Right kidney (tissue), 1 donor: Measurements from ENCODE around the gene TNNI2.

Experiments used
- DNase-seq: peaks from one replicate; pipeline ENCODE4 v3.0.0-alpha.2; 2016

The TNNI2 gene

DNA sequence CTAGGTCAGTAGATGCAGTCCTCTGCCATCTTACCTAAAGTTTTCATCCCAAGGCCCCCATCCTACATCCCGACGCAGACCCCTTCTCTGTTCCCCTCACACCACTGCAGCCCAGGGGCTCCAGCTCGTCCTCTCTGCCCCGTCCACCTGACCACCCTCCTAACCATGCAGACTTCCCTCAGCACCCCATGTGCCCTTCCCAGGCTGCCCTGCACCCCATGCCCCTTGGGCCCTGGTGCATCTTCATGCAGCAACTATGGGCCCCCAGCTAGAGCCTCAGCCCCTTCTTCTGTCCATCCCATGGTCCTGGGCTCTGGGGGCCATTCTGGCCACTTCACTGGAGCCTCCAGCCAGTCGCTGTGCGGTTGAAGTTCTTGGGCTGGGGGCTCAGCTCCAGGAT is 50.0 kb downstream of the TNNI2 start:
- no peak for DNase-seq

DNA sequence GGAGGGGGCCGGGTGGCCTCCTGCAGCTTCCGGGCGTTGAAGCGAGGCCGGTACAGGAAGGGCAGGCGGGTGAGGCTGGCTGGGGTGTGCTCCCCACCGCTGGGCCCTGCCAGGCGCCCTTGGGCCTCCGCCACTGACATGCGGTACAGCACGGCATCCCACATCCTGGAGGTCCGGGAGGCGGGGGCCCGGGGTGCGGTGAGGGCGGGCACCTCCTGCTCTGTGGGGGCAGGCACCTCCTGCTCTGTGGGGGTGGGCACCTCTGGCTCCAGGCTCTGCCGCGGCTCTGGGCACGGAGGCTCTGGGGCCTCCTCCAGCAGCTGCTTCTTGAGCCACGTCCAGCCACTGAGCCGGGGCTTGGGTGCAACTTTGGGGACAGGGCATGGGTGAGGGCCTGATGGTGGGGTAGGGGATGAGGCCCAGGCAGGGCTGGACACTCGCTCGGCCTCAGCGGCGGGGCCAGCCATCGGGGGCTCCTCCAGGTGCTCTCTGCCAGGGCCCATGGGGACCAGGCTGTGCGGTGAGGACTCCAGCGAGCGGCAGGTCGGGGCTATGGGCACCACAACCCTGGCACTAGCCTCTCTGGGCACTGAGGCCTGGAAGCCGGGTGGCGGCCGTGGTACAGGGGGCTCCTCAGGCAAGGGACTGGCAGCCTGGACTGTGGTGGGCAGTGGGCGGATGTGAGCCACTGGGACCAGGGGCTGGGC is 50.6 kb downstream of the TNNI2 start:
- no peak for DNase-seq

DNA sequence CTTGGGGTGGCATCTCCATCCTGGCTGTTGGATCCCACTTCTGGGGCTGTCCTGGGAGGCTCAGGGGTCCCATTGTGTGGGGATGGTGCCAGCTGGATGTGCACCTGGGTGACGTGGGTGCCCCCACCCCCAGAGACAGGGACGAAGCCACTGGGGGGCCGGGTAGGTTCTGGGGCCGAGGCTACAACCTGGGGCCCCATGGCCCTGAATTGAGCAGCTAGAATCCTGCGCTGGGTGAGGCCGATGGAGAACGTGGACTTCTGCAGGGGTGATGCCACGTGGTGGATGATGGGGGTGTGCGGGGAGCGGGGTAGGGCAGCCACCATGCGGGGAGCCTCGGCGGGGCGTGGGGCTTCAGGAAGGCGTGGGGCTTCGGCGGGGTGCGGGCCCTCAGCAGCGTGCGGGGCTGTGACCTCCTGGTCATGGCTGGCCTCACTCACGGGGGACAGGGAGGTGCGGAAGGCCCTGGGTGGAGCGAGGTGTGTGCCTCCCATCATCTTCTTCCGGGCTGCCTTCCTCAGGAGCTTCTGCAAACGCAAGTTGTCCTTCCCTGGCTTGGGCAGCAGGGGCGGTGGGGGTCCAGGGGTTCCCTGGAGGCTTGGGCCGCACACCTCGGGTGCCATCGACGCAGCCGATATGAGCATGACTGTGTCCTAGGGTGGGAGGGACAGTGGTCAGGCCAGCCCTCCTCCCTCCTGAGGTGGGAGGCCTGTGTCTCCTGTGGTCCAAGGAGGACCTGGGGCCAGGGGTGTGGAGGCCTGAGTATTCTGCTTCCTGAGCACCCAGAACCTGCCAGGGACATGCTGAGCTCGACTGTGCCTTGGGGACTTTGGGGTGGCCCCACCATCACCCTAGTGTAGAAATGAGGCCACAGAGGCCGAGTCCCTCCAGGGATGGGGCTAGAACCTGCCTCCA is 51.4 kb downstream of the TNNI2 start:
- DNase-seq = no peak
